CD4-positive, alpha-beta T cell treated with Interleukin-15 for 1 hour (primary cell): ENCODE data around the gene TOR4A.
"Not testable (repeated sequence)": the region's sequence is repeated elsewhere in the genome, so short reads cannot be mapped to it uniquely, and the experiment has no call there.

ENCODE experiments used
- DNase-seq: peaks from one replicate; pipeline ENCODE4 v3.0.0-alpha.2; 2020

The TOR4A gene

GRCh38 chr9:137253717-137254623 lies 23.6 kb upstream of the TOR4A start:
- no peak for DNase-seq

DNA sequence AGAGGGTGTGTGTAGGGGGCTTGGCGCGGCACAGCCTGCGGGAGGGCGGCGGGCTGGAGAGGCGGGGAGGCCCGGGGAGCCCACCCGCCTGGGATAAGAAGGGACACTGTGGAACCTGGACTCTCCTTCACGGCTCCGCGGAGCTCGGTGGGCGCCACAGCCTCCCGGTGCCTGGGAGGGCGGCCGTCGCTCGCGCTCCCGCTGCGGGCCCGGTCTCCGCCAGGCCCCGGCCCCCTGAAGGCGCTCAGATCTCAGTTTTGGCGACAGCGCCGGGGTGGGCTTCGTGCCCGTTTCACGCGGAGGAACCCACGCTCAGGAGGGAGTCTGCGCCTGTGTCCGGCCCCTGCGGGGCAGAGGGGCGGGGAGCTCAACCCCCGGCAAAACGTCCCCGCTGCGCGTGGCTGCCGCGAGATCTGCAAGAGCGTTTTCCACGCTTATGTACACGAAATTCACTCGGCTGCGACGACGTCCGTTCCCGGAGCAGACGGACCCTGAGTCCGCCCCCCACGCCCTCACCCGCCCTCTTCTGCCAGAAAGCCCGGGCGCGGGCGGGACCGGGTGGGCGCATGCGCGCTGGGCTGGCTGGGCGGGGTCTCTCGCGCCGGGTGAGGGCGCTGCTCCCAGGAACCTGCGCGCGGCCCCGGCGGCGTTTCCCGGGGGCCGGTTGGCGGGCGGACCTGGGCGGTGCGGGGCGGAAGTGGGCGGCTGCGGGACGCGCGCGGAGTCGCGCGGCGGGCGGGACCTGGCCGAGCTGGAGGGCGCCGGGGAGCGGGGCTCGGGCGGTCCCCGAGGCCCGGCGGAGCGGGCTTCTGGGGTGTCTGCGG lies 22.7 kb upstream of the TOR4A start, which contains the start of gene NELFB:
Gene NELFB, plus strand, starts transcription at position 704 of the 824 bp plus-strand sequence.
- peak; percentile 92 for DNase-seq

DNA sequence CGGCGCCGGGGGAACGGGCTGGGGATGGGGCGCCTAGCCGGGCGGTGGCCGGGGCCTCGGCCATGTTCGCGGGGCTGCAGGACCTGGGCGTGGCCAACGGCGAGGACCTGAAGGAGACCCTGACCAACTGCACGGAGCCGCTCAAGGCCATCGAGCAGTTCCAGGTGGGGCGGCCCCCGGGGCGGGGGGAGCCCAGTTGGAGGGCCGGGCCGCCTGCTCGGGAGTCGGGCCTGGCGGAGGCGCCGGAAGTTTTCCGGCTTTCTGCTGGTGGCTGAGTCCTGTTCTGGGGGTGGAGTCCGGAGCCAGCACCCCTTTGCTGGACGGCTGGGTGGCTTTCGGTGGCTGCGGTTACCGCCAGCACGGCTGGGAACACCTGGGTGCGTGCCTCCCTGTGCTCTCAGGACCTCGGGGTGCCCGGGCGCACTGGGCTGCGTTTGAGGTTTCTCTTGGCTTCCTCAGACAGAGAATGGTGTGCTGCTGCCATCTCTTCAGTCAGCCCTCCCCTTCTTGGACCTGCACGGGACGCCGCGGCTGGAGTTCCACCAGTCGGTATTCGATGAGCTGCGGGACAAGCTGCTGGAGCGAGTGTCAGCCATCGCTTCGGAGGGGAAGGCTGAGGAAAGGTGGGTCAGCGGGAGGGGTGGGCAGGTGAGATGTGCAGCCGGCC lies 21.9 kb upstream of the TOR4A start:
- DNase-seq = no peak

- no peak for DNase-seq
Measured at GRCh38 chr9:137256362-137256761, 21.2 kb upstream of the TOR4A start.

- no peak for DNase-seq
Measured at GRCh38 chr9:137256856-137257255, 20.7 kb upstream of the TOR4A start.

DNA sequence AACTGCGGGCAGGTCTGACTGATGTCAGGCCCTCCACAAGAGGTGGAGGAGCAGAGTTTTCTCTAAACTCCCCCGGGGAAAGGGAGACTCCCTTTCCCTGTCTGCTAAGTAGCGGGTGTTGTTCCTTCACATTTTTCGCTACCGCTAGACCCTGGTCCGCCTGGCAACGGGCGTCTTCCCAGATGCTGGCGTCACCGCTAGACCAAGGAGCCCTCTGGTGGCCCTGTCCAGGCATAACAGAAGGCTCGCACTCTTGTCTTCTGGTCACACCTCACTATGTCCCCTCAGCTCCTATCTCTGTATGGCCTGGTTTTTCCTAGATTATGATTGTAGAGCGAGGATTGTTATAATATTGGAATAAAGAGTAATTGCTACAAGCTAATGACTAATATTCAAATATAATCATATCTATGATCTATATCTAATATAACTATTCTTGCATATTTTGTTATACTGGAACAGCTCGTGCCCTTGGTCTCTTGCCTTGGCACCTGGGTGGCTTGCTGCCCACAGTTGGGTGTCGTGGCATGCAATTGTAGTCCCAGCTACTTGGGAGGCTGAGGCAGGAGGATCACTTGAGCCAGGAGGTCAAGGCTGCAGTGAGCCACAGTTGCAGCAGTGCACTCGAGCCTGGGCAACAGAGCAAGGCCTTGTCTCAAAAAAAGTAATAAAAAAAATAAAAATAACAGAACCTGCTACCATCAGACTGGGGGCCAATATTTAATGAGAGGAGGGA lies 15.2 kb upstream of the TOR4A start:
- not testable (repeated sequence) for DNase-seq

GRCh38 chr9:137262909-137263285 lies 14.6 kb upstream of the TOR4A start:
- no peak for DNase-seq

GRCh38 chr9:137263506-137263905 lies 14.0 kb upstream of the TOR4A start:
- DNase-seq = no peak

GRCh38 chr9:137264067-137264466 lies 13.5 kb upstream of the TOR4A start:
- no peak for DNase-seq

DNA sequence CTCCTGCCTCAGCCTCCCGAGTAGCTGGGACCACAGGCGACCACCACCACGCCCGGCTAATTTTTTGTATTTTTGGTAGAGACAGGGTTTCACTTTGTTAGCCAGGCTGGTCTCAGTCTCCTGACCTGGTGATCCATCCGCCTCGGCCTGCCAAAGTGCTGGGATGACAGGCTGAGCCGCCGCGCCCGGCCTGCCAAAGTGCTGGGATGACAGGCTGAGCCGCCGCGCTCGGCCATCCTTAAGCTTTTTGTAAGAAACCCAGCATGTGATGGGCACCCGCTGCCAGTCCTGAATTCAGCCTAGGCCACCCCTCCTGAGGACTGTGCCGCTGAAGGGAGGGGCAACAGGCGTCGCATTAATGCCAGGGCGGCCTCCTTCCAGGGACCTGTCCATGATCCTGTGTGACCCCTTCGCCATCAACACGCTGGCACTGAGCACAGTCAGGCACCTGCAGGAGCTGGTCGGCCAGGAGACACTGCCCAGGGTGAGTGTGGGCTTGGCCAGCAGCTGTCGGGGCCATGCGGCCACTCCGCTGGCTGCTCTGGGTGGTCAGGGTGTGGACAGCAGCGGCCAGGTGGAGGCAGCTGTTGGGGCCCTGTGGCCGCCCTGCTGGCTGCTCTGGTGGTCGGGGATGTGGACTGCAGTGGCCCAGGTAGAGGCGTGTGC lies 11.9 kb upstream of the TOR4A start:
- no peak for DNase-seq

- DNase-seq = no peak
Measured at GRCh38 chr9:137266162-137266527, 11.4 kb upstream of the TOR4A start.

DNA sequence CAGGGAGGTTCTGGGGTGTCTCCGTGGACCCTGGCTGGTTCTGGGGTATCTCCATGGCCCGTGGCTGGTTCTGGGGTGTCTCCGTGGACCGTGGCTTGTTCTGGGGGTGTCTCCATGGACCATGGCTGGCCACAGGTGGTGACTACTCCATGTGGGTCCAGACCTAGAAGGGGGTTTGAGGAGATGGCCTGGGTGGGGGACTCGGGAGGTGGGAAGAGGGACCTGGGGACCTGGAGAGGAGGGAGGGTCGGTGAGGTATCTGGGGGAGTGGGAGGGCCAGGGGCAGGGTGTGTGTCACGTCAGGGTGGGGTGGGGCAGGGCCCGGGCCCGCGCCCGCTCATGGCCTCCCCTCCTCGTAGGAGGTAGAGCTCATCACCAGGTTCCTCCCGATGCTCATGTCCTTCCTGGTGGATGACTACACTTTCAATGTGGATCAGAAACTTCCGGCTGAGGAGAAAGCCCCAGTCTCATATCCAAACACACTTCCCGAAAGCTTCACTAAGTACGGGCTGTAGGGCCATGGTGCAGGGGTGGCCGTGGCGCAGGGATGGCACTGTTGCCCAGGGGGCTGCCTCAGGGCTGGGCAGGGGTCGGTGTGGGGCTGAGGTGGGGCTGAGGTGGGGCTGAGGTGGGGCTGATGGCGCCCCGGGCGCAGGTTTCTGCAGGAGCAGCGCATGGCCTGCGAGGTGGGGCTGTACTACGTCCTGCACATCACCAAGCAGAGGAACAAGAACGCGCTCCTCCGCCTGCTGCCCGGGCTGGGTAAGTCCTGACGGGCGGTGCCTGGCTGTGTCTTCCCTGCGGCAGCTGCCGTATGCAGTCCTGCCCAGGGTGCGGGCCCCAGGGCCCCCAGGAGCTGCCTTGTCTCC lies 10.7 kb upstream of the TOR4A start:
- DNase-seq = no peak

DNA sequence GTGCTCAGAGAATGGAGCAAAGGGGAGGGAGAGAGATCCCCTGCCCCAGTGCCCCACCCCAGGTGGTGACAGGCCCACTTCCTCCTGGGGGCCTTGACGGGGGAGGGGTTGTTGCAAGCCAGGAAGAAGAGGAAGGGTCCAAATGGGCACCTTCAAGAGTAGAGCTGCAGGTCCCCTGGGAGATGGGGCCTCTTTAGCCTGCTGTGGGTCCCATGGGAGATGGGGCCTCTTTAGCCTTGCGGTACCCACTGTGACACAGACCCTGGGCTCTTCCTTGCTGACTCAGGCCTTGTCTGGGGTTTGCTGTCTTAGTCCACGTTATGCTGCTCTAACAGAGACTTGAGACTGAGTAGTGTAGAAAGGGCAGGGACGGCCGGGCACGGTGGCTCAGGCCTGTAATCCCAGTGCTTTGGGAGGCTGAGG lies 9.6 kb upstream of the TOR4A start:
- no peak for DNase-seq

DNA sequence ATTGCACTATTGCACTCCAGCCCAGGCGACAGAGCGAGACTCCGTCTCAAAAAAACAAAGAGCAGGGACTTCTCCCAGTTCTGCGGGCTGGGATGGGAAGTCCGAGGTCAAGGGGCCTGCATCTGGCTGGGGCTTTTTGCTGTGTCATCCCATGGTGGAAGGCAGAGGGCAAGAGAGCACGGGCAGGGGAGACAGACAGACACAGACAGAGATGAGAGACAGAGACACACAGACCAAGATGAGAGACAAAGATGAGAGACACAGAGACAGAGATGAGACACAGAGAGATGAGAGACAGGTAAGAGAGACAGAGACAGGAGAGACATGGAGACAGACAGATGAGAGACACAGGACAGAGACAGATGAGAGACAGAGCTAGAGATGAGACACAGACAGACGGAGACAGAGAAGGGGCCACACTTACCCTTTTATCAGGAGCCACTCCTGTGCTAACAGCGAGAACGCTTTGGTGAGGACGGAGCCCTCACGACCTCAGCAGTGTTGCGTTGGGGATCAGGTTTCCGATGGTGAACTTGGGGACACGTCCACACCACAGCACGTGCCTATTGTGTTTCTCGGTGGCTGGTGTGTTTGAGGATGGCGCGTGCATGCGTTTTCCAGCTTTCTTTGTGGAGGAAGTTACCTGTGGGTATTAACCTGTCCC lies 8.9 kb upstream of the TOR4A start:
- no peak for DNase-seq

- DNase-seq = no peak
Measured at GRCh38 chr9:137269231-137269772, 8.2 kb upstream of the TOR4A start.

DNA sequence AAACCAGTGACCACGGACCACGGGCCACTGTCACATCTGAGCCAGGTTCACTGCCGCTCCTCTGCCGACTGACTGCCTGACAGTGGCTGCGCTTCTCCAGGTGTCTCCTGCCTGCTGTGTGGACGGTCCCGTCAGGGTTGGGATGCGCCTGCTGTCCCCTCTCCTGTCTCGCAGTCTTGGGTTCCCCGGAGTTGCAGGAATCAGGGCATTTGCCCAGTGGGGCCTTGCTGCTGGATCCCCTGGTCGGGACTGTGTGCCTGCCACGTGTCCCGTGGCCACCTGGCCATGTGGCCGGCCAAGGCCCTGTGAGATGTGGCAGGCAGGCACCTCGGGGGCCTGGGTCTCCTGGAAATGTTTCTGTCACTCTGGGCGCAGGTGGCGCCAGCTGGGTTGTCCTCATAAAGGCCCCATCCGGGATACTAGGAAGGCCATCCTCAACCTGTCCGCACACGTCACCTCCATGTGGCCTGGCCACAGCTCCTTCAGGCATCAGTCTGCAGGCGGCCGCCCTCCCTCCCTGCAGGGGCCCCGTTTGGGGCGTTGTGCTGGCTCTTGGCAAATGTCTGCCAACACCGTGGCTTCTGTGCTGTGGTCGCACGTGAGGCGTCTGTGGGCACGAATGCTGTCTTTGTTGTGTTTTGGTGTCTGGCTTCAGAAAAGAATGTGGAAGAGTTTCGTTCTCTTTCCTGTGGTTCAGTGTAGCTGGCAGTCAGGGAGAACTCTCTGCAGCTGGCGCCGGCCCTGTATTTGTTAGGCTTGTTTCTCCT lies 6.4 kb upstream of the TOR4A start:
- DNase-seq = no peak

DNA sequence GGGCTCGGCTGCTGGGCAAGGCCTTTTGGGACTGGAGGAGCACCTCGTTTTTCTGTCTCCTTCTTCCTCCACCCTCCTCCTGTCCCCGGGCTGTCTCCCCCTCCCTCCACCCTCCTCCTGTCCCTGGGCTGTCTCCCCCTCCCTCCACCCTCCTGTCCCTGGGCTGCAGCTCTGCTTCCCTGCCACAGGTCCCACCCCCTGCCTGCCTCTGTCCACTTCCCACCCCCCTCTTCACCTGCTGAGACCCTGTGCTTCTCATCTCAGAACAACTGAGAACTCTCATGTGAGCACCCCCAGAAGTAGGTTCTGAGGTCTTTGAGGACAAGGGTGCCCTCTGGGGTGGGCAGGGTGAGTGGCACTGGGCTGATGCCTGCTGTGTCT lies 5.8 kb upstream of the TOR4A start:
- DNase-seq = no peak

GRCh38 chr9:137272241-137273094 lies 5.1 kb upstream of the TOR4A start:
- no peak for DNase-seq
